ENCODE data around the gene PCYT1A. TPM values are rescaled to one million over a fixed set of nuclear protein-coding genes. Genes with fewer than 3 reads are reported as not detected.

PCYT1A gene
- total RNA-seq, 2 donors from 2014 or later = 64.7 to 102 TPM

DNA sequence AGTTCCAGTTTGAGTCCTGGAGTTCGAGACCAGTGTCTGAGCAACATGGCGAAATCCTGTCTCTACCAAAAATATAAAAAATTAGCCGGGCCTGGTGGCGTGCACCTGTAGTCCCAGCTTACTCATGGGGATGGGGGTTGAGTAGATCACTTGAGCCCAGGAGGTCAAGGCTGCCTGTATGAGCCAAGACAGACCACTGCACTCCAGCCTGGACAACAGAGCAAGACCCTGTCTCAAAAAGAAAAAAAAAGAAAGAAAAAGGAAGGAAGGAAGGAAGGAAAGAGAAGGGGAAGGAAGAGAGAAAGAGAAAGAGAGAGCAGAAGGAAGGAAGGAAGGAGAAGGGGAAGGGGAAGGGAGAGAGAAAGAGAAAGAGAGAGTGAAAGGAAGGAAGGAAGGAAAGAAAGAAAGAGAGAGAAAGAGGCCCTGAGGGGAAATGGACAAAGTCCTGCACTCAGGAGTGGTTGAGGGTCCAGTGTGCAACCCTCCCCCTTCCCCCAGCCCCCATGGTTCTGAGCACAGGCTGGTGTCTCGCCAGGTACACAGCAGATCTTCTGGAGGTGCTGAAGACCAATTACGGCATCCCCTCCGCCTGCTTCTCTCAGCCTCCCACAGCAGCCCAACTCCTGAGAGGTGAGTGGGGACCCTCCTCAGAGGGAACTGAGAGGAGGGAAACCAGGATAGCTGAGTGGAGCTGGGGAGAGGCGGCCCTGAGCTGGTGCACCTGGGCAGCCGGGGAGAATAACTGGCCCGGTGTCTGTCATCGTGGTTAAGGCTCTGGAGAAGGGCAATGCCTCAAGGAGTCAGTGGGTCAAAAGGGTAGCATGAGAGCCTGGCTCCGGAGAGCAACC lies 70.0 kb downstream of the PCYT1A start:
- DNase-seq (ENCODE audit: low spot score) = no peak
- TF ChIP-seq, protein P1, sequence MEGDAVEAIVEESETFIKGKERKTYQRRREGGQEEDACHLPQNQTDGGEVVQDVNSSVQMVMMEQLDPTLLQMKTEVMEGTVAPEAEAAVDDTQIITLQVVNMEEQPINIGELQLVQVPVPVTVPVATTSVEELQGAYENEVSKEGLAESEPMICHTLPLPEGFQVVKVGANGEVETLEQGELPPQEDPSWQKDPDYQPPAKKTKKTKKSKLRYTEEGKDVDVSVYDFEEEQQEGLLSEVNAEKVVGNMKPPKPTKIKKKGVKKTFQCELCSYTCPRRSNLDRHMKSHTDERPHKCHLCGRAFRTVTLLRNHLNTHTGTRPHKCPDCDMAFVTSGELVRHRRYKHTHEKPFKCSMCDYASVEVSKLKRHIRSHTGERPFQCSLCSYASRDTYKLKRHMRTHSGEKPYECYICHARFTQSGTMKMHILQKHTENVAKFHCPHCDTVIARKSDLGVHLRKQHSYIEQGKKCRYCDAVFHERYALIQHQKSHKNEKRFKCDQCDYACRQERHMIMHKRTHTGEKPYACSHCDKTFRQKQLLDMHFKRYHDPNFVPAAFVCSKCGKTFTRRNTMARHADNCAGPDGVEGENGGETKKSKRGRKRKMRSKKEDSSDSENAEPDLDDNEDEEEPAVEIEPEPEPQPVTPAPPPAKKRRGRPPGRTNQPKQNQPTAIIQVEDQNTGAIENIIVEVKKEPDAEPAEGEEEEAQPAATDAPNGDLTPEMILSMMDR (IDR thresholded peaks at IDR 0.05) = no peak

GRCh38 chr3:196216681-196217211 lies 70.8 kb downstream of the PCYT1A start:
- H3K4me3 ChIP-seq = no peak overlapping the region
- DNase-seq (ENCODE audit: low spot score) (no peak), ATAC-seq (ENCODE audit: insufficient number of reproducible peaks, low FRiP score, low read depth) (no peak)
- H3K36me3 ChIP-seq = no peaks in the 10 kb centered on the region
- H3K9me3 ChIP-seq = no peaks in the 10 kb centered on the region
- H3K4me1 ChIP-seq (ENCODE audit: control insufficient read depth in 1 of 2, low read depth in 2 of 2) = peaks cover 0 to 9% of the 10 kb centered on the region in 2 donors
- TF ChIP-seq, protein P1 (IDR thresholded peaks at IDR 0.05) = no peak
- no peak overlapping the region for H3K27ac ChIP-seq
- no peaks in the 10 kb centered on the region for H3K27me3 ChIP-seq (replicated peaks; ENCODE audit: insufficient read depth)

More for the DNA sequence above, 70.0 kb downstream of the PCYT1A start:
- Histone ChIP-seq H3K27me3 (replicated peaks; ENCODE audit: insufficient read depth) (no peaks in the 10 kb centered on the region), H3K36me3 (no peaks in the 10 kb centered on the region), H3K4me1 (ENCODE audit: control insufficient read depth in 1 of 2, low read depth in 2 of 2) (peaks cover 0 to 9% of the 10 kb centered on the region in 2 donors), H3K27ac (no peak overlapping the region), H3K4me3 (no peak overlapping the region), H3K9me3 (no peaks in the 10 kb centered on the region)
- ATAC-seq (ENCODE audit: insufficient number of reproducible peaks, low FRiP score, low read depth) = no peak

GRCh38 chr3:196216089-196216564 lies 71.4 kb downstream of the PCYT1A start, which contains the start of gene SLC51A:
SLC51A (plus strand) TSS chr3:196216534; CDS start chr3:196216713, 179 bp downstream.
- Histone ChIP-seq H3K4me1 (ENCODE audit: control insufficient read depth in 1 of 2, low read depth in 2 of 2) (peaks cover 0 to 9% of the 10 kb centered on the region in 2 donors), H3K27me3 (replicated peaks; ENCODE audit: insufficient read depth) (no peaks in the 10 kb centered on the region), H3K36me3 (no peaks in the 10 kb centered on the region), H3K4me3 (no peak within 1 kb of the TSS), H3K27ac (no peak within 1 kb of the TSS), H3K9me3 (no peaks in the 10 kb centered on the region)
- TF ChIP-seq, protein P1 (IDR thresholded peaks at IDR 0.05) = no peak
- DNase-seq (ENCODE audit: low spot score) (no peak), ATAC-seq (ENCODE audit: insufficient number of reproducible peaks, low FRiP score, low read depth) (no peak)

DNA sequence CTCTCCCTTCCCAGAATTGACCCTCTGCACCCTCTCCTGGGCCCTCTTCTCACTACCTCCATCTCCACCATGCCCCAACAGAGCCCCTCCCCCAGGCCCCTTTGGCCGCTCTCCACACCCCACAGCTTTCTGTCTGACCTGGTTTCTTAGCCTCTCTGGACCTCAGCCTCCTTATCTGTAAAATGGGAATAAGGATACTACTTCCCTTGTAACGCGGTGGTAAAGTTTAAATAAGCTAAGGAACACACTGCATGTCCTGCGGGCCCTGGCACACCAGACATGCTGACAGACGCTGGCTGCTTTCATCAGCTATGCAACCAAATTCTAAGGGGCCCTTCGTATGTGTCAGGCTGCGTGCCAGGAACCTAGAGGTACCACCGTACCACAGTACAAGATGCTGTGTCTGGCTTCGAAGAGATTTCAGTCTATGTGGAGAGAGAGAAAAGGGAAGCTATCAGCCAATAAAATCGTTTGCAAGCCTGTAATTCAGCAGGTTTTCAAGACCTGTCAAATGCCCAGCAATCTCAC lies 72.0 kb downstream of the PCYT1A start:
- DNase-seq (ENCODE audit: low spot score) (no peak), ATAC-seq (ENCODE audit: insufficient number of reproducible peaks, low FRiP score, low read depth) (no peak)
- no peaks in the 10 kb centered on the region for H3K36me3 ChIP-seq
- TF ChIP-seq, protein P1 (IDR thresholded peaks at IDR 0.05) = no peak
- H3K4me1 ChIP-seq (ENCODE audit: control insufficient read depth in 1 of 2, low read depth in 2 of 2) = peaks cover 0 to 9% of the 10 kb centered on the region in 2 donors
- H3K27me3 ChIP-seq (replicated peaks; ENCODE audit: insufficient read depth) = no peaks in the 10 kb centered on the region
- H3K4me3 ChIP-seq = no peak overlapping the region
- H3K9me3 ChIP-seq = no peaks in the 10 kb centered on the region
- no peak overlapping the region for H3K27ac ChIP-seq

DNA sequence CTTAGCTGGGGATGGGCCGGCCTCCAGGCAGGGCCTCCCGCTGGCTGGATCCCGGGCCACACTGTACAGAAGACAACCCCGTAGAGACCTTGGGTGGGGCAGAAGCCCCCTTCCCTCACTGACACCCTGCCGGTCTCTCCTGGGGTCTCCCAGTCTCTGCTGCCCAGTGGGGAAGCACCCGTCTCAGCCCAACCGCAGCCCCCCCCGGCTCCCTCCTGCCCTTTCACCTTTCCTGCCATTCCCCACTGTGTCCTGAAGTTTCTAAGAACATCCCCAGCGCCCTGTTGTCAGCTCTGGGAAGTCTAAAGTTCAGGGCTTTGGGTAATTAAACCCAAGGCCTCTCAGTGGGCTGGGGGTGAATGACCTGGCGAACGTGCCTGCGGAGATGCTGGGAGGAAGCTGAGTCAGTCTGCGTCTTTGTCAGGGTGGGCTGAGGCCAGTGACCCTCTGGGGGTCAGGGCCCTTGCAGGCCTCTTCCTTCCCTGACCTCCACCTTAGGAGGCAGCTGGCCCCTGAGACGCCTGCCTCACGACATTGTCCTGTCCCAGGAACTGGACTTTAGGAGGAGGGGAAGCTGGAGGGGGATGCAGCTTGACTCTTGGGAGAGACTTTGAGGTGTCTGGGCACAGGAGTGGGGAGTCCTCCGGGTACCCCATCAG lies 72.6 kb downstream of the PCYT1A start:
- DNase-seq (ENCODE audit: low spot score) (no peak), ATAC-seq (ENCODE audit: insufficient number of reproducible peaks, low FRiP score, low read depth) (no peak)
- Histone ChIP-seq H3K9me3 (no peaks in the 10 kb centered on the region), H3K27ac (no peak overlapping the region), H3K27me3 (replicated peaks; ENCODE audit: insufficient read depth) (no peaks in the 10 kb centered on the region), H3K4me3 (no peak overlapping the region), H3K36me3 (no peaks in the 10 kb centered on the region), H3K4me1 (ENCODE audit: control insufficient read depth in 1 of 2, low read depth in 2 of 2) (peaks cover 0 to 7% of the 10 kb centered on the region in 2 donors)
- TF ChIP-seq, protein P1 (IDR thresholded peaks at IDR 0.05) = no peak
